Uterus (tissue), 4 donors: Measurements from ENCODE around the gene MOSPD3. TPM values are rescaled to one million over a fixed set of nuclear protein-coding genes. Genes with fewer than 3 reads are reported as not detected.

ENCODE experiments used
- DNase-seq, 2 donors: peaks; one replicate each; pipeline ENCODE4 v3.0.0-alpha.2; 2019 to 2020
- H3K27ac ChIP-seq, 2 donors: fragments of 200-600 bp; sonication (generic); 1 replicate in 1 of 2; 2 replicates in 1 of 2; pipeline ENCODE4 v1.5.1; 2016 to 2018
- H3K27me3 ChIP-seq, 2 donors: fragments of 200-600 bp; sonication (generic); one replicate each; pipeline ENCODE4 v1.5.1; 2018 to 2019; ENCODE audit warnings: control low read depth in 1 of 2
- H3K36me3 ChIP-seq, 2 donors: fragments of 200-600 bp; sonication (generic); one replicate each; pipeline ENCODE4 v1.5.1; 2019; ENCODE audit warnings: control low read depth in 1 of 2
- H3K4me1 ChIP-seq, 2 donors: fragments of 200-600 bp; sonication (generic); one replicate each; pipeline ENCODE4 v1.5.1; 2018 to 2019; ENCODE audit warnings: control low read depth in 1 of 2
- H3K4me3 ChIP-seq, 2 donors: fragments of 200-600 bp; sonication (generic); 1 replicate in 1 of 2; 2 replicates in 1 of 2; pipeline ENCODE4 v1.5.1; 2018 to 2019; ENCODE audit warnings: mild to moderate bottlenecking in 1 of 2
- H3K9me3 ChIP-seq, 2 donors: fragments of 200-600 bp; sonication (generic); one replicate each; pipeline ENCODE4 v1.5.1; 2019; ENCODE audit warnings: control low read depth in 1 of 2
- POLR2A ChIP-seq, 2 donors: fragments of 450-650 bp; IDR thresholded peaks; one replicate each; pipeline ENCODE4 v1.6.1; 2016; ENCODE audit warnings: antibody characterized with exemption in 2 of 2, mild to moderate bottlenecking in 1 of 2, moderate library complexity in 1 of 2
- intact Hi-C: fragments of 100-400 bp; cut with DNase I; formaldehyde crosslinking; loops from one replicate; pipeline ENCODE4 v1.15.1; 2023; ENCODE audit warnings: low total_unique reads
- total RNA-seq, 4 donors: library from RNA; depleted of rRNA in 3 of 4; stranded (reverse); fragments of >200 nt in 3 of 4; gene quantifications; one replicate each; pipeline versions ENCODE4 v1.1.0 to v1.2.4, GENCODE V29; 2014 to 2023
- TF ChIP-seq, protein P1 (sequence below), 4 experiments: fragments of 200-600 bp in 2 of 4; fragments of 450-650 bp in 2 of 4; sonication (generic) in 2 of 4; IDR thresholded peaks; one replicate each; pipeline ENCODE4 v1.5.1; 2016 to 2019; ENCODE audit warnings: antibody characterized with exemption in 4 of 4, mild to moderate bottlenecking in 2 of 4, moderate library complexity in 1 of 4
- donor health status: DM: yes; HTN: yes; CAD: no.

The MOSPD3 gene
- total RNA-seq, 4 donors from 2014 or later = 1.3 to 35.3 (median 15.1) TPM

DNA sequence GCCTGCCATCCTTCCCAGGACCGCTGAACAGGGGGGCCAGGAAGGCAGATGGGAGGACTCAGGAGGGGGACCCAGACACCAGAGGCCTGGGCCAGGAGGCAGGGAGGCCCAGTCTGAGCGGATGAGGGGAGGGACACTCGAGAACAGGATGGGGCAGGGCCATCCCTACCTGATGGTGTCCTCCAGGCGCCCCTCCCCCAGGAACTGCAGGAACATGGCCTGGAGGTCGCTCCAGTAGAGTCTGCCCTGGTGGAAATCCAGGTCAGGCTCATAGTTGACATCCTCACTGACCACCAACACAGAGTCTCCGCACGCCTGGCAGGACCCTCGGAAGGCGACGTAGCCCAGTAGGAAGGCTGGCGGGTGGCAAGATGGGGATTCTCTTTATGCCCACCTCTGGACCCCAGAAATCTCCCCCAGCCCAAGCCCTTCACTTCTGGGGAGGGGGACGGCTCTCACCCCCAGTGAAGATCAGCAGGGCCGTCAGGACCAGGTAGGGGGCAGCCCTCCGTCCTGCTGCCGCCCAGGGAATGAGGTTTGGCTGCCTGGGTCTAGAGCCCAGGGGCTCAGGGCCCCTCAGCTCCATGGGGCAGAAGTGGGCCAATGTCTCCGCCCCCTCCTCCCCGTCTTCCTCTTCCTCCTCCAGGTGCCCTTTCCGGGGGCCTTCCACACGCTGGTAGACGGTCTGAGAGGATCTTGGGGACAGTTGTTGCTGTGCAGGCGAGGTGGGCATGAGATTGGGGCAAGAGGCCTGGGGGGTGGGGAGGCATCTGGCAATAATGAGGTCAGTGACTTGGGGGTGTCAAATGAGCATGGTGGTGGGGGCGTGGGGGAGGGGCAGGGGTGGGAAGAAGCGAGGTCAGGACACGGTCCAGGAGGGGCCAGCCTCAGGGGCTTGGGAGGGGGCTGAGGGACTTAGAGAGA is 28.4 kb downstream of the MOSPD3 start:
- Histone ChIP-seq H3K27me3 (no peaks in the 10 kb centered on the region), H3K27ac (no peak overlapping the region), H3K9me3 (no peaks in the 10 kb centered on the region), H3K4me3 (no peak overlapping the region), H3K36me3 (no peaks in the 10 kb centered on the region), H3K4me1 (no peaks in the 10 kb centered on the region)
- no peak for DNase-seq
- intact Hi-C loops = no loop called here
- TF ChIP-seq POLR2A (IDR thresholded peaks at IDR 0.05) = no peak
- TF ChIP-seq, protein P1, sequence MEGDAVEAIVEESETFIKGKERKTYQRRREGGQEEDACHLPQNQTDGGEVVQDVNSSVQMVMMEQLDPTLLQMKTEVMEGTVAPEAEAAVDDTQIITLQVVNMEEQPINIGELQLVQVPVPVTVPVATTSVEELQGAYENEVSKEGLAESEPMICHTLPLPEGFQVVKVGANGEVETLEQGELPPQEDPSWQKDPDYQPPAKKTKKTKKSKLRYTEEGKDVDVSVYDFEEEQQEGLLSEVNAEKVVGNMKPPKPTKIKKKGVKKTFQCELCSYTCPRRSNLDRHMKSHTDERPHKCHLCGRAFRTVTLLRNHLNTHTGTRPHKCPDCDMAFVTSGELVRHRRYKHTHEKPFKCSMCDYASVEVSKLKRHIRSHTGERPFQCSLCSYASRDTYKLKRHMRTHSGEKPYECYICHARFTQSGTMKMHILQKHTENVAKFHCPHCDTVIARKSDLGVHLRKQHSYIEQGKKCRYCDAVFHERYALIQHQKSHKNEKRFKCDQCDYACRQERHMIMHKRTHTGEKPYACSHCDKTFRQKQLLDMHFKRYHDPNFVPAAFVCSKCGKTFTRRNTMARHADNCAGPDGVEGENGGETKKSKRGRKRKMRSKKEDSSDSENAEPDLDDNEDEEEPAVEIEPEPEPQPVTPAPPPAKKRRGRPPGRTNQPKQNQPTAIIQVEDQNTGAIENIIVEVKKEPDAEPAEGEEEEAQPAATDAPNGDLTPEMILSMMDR (IDR thresholded peaks at IDR 0.05) = no peak

DNA sequence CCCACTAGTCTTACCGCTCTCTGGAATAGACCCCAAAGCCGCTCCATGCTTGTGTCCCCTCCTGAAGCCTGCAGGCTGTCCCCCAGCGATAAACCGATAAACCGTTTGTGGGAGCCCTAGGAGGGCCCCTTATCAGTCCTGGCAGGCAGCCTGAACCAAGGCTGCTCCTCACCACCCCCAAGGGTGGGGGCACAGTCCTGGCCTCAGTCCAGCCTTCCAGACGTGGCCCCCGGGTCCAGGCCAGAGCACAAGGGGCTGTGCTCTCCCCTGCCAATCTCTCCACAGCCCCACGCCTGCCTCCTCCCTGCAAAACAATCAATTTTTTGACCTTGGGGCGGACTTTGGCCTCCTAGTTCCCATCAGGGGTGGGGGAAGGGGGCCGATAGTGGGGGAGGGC is 29.1 kb downstream of the MOSPD3 start, which contains the start of gene TFR2:
Gene TFR2 (minus strand): TSS at position 90 of the 397 bp plus-strand sequence. CDS start 43 bp downstream, at position 47.
- H3K27ac ChIP-seq = no peak within 1 kb of the TSS
- H3K36me3 ChIP-seq = no peaks in the 10 kb centered on the region
- no peaks in the 10 kb centered on the region for H3K27me3 ChIP-seq
- no peak for TF ChIP-seq POLR2A (IDR thresholded peaks at IDR 0.05)
- TF ChIP-seq, protein P1 (IDR thresholded peaks at IDR 0.05) = no peak
- intact Hi-C loops = no loop called here
- DNase-seq = no peak
- H3K9me3 ChIP-seq = no peaks in the 10 kb centered on the region
- H3K4me1 ChIP-seq = no peaks in the 10 kb centered on the region
- H3K4me3 ChIP-seq = no peak within 1 kb of the TSS

DNA sequence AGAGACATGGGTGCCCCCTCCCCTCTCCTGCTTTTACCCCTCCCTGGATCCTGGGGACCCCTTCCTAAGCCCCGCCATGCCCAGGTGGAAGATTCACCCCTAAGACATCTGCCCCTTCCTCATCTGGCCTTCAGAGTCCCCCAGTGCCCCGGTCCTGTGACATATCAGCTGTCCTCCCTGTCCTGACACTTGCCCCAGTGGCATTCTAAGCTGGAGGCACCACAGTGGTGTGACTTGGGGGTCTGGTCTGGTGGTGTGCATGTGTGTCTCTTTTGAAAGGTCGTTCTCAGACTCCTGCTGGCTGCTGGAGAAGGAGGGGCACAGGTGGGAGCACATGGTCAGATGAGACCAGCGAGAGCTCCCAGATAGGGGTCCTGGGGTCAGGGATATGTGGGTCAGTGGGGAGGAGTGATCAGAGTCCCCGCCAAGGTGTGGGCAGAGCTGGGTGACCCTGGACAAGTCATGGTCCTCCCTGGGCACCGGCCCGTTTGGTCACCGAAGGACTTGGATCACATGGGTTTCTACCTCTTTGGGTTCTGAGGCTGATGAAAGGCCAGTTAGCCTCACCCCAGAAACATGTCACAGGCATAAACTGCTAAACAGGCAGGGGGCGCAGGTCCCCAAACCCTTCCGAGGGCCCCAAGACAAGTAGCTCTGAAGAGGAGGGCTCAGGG is 29.7 kb downstream of the MOSPD3 start:
- no peaks in the 10 kb centered on the region for H3K9me3 ChIP-seq
- intact Hi-C loops = no loop called here
- no peaks in the 10 kb centered on the region for H3K4me1 ChIP-seq
- TF ChIP-seq, protein P1 (IDR thresholded peaks at IDR 0.05) = no peak
- TF ChIP-seq POLR2A (IDR thresholded peaks at IDR 0.05) = no peak
- no peak overlapping the region for H3K4me3 ChIP-seq
- no peaks in the 10 kb centered on the region for H3K36me3 ChIP-seq
- DNase-seq = no peak
- H3K27ac ChIP-seq = no peak overlapping the region
- no peaks in the 10 kb centered on the region for H3K27me3 ChIP-seq

DNA sequence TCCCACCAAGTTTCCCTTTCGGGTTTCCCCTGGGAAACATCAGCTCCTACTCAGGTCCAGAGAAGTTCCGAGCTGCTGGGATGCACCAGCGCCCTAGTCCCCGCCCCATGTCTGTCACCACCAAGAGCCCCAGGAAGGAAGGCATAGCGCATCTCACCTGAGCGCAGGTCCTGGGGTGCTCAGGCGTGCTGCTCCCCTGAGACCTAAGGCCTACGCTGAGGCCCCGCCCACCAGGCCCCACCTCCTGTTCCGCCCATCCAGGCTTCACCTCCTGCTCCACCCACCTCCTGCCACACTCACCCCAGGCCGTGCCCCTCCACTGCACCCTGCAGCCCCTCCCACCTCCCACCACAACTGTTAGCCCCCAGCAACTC is 30.2 kb downstream of the MOSPD3 start:
- intact Hi-C loops = no loop called here
- no peaks in the 10 kb centered on the region for H3K36me3 ChIP-seq
- no peak overlapping the region for H3K27ac ChIP-seq
- TF ChIP-seq, protein P1 (IDR thresholded peaks at IDR 0.05) = no peak
- no peak for TF ChIP-seq POLR2A (IDR thresholded peaks at IDR 0.05)
- H3K27me3 ChIP-seq = no peaks in the 10 kb centered on the region
- DNase-seq = no peak
- H3K4me1 ChIP-seq = no peaks in the 10 kb centered on the region
- no peaks in the 10 kb centered on the region for H3K9me3 ChIP-seq
- no peak overlapping the region for H3K4me3 ChIP-seq
